ENCODE data around the gene GPR35.

Gene GPR35

DNA sequence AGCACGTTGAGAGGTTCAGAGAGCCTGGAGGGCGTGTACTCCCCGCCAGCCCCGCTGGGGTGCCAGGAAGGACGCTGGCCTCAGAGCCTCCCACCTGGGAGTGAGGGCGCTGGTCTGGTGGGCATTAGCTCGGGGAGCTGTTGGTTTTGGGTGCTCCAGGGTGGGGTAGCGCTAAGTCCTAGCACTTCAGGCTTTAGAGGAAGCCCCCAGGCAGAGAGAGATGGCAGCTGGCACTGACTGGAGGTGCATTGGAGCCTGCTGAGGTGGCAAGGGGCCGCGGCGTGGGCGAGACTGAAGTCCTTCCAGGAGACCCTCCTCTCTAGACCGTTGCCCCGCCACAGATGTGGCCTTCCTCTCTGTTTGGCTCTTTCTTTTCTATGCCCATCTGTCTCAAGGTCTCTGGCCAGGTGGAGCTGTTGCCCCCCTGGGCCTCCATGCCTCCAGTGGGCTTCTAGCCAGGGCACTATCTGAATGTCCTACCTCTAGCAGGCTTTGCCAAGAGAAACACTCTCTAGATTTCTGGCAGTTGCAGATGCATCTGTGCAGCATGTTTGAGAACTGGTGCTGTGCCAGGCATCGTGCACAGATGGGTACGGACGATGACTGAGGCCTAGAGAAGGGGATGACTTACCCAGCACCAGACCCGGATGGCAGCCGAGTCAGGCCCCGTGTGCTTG, 32.1 kb upstream of the GPR35 start:
- H3K27me3 ChIP-seq (ENCODE audit: low read depth, low read length): no peaks in the 10 kb centered on the region

GRCh38 chr2:240593703-240594451, 31.4 kb upstream of the GPR35 start:
- Histone ChIP-seq H3K27me3 (ENCODE audit: low read depth, low read length) (no peaks in the 10 kb centered on the region), H3K36me3 (replicated peaks; ENCODE audit: low read depth, low read length) (no peaks in the 10 kb centered on the region), H3K9me3 (ENCODE audit: insufficient read depth, low read length) (no peaks in the 10 kb centered on the region), H4K20me1 (ENCODE audit: insufficient read depth, low read length) (no peaks in the 10 kb centered on the region), H3K4me2 (ENCODE audit: low read length) (no peak overlapping the region), H3K4me3 (ENCODE audit: low read length) (no peak overlapping the region), H3K27ac (ENCODE audit: low read length) (no peak overlapping the region), H2AFZ (ENCODE audit: low read depth, low read length) (no peak overlapping the region), H3K4me1 (ENCODE audit: low read length) (no peaks in the 10 kb centered on the region), H3K9ac (ENCODE audit: low read length) (no peak overlapping the region), H3K79me2 (ENCODE audit: low read length) (peaks cover 34% of the 10 kb centered on the region)
- no peak for TF ChIP-seq EZH2phosphoT487 (IDR thresholded peaks at IDR 0.05; ENCODE audit: low read depth)
- TF ChIP-seq CTCF (IDR thresholded peaks at IDR 0.05; ENCODE audit: low read depth, low read length): no peak

More for the DNA sequence above, 32.1 kb upstream of the GPR35 start:
- Histone ChIP-seq H3K27ac (ENCODE audit: low read length) (no peak overlapping the region), H3K79me2 (ENCODE audit: low read length) (peaks cover 42% of the 10 kb centered on the region), H2AFZ (ENCODE audit: low read depth, low read length) (no peak overlapping the region), H3K9me3 (ENCODE audit: insufficient read depth, low read length) (no peaks in the 10 kb centered on the region), H3K4me3 (ENCODE audit: low read length) (no peak overlapping the region), H3K36me3 (replicated peaks; ENCODE audit: low read depth, low read length) (no peaks in the 10 kb centered on the region), H3K4me1 (ENCODE audit: low read length) (peaks cover under 1% of the 10 kb centered on the region; the same call in 1 of the 2 replicates), H3K4me2 (ENCODE audit: low read length) (no peak overlapping the region), H4K20me1 (ENCODE audit: insufficient read depth, low read length) (no peaks in the 10 kb centered on the region), H3K9ac (ENCODE audit: low read length) (no peak overlapping the region)
- no peak for TF ChIP-seq CTCF (IDR thresholded peaks at IDR 0.05; ENCODE audit: low read depth, low read length)
- TF ChIP-seq EZH2phosphoT487 (IDR thresholded peaks at IDR 0.05; ENCODE audit: low read depth): no peak

GRCh38 chr2:240594511-240595380, 30.5 kb upstream of the GPR35 start:
- Histone ChIP-seq H3K36me3 (replicated peaks; ENCODE audit: low read depth, low read length) (no peaks in the 10 kb centered on the region), H3K4me2 (ENCODE audit: low read length) (no peak overlapping the region), H3K4me1 (ENCODE audit: low read length) (no peaks in the 10 kb centered on the region), H3K27ac (ENCODE audit: low read length) (no peak overlapping the region), H3K9ac (ENCODE audit: low read length) (no peak overlapping the region), H3K9me3 (ENCODE audit: insufficient read depth, low read length) (no peaks in the 10 kb centered on the region), H2AFZ (ENCODE audit: low read depth, low read length) (no peak overlapping the region), H3K27me3 (ENCODE audit: low read depth, low read length) (no peaks in the 10 kb centered on the region), H4K20me1 (ENCODE audit: insufficient read depth, low read length) (no peaks in the 10 kb centered on the region), H3K4me3 (ENCODE audit: low read length) (no peak overlapping the region), H3K79me2 (ENCODE audit: low read length) (peaks cover 26% of the 10 kb centered on the region)
- TF ChIP-seq EZH2phosphoT487 (IDR thresholded peaks at IDR 0.05; ENCODE audit: low read depth) (no peak), CTCF (IDR thresholded peaks at IDR 0.05; ENCODE audit: low read depth, low read length) (no peak)

Measured in OCI-LY3 (cell line).